Activated naive CD4-positive, alpha-beta T cell treated with anti-CD3 and anti-CD28 coated beads, Interleukin-2, amount 10 ng/mL, durations not matched to agents 5 hours and 36 hours (primary cell): ENCODE measurements around the gene FAM209B. TPM values are rescaled to one million over a fixed set of nuclear protein-coding genes. Genes with fewer than 3 reads are reported as not detected.

Experiments used
- total RNA-seq, 2 experiments: library from RNA; stranded (reverse); gene quantifications; one replicate each; pipeline ENCODE4 v1.2.3, GENCODE V29; 2021

FAM209B gene, protein sequence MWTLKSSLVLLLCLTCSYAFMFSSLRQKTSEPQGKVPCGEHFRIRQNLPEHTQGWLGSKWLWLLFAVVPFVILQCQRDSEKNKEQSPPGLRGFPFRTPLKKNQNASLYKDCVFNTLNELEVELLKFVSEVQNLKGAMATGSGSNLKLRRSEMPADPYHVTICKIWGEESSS
- 1 to 10 TPM; 1.1 to 1.3 TPM for total RNA-seq

DNA sequence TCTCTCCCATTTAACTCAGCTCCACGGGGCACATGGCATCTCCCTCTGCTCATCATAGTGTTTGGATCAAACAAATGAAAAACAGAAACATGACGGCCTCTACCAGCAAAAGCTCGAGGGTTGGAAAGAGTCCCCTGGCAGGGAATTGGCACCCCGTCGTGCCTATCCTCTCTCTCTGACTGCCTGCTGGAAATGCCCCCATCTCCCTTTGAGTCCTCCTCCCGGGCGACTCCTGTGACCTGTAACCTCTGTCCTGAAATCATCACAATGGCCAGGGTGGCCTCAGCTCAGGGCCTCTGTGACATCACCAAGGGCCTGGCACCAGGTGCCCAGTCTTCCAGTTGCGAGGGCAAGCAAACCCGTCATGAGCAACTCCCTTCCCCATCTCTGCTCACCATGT lies at the start of gene FAM209B:
Gene FAM209B, plus strand, starts transcription at position 301 of the 400 bp plus-strand sequence. Its CDS starts 96 bp downstream, at position 397.

GRCh38 chr20:56524444-56524843 lies 8.6 kb upstream of the FAM209B start, which contains the start of gene FAM209A:
TSS of gene FAM209A (plus strand) at chr20:56524744. CDS start at chr20:56524809, 65 bp downstream.

Other genes with a start within 250 kb of the FAM209B start
- 10 to 100 TPM; 10.4 to 10.8 TPM for gene FAM210B, start 174.3 kb upstream of the FAM209B start, total RNA-seq
- 10 to 100 TPM; 44.1 to 44.5 TPM for gene AURKA, start 141.0 kb upstream of the FAM209B start, total RNA-seq
- 10 to 100 TPM; 48.3 to 52.4 TPM for gene CSTF1, start 140.6 kb upstream of the FAM209B start, total RNA-seq
- 1 to 10 TPM; 5.8 to 5.9 TPM for gene CASS4, start 121.0 kb upstream of the FAM209B start, total RNA-seq
- gene RTF2, start 64.6 kb upstream of the FAM209B start, total RNA-seq, result 10 to 100 TPM; 95.4 to 98.4 TPM
- gene FAM209A, start 8.5 kb upstream of the FAM209B start, total RNA-seq, result 1 to 10 TPM; 2.4 TPM
- gene TFAP2C, start 96.1 kb downstream of the FAM209B start, total RNA-seq, result not detected